BLaER1 (cell line): ENCODE results near the gene DSCAML1.
A peak's percentile ranks its signal among the peaks of the same experiment; 100 is the strongest.

Source experiments
- H3K27ac ChIP-seq: shearing (Covaris generic); formaldehyde crosslinking; 2 replicates; pipeline ENCODE4 v1.8.1; 2022
- H3K27me3 ChIP-seq: shearing (Covaris generic); formaldehyde crosslinking; 2 replicates; pipeline ENCODE4 v1.8.1; 2022
- H3K36me3 ChIP-seq: shearing (Covaris generic); formaldehyde crosslinking; 2 replicates; pipeline ENCODE4 v1.8.1; 2022
- H3K4me1 ChIP-seq: shearing (Covaris generic); formaldehyde crosslinking; 2 replicates; pipeline ENCODE4 v1.8.1; 2022
- H3K4me2 ChIP-seq: shearing (Covaris generic); formaldehyde crosslinking; 2 replicates; pipeline ENCODE4 v1.8.1; 2022
- H3K4me3 ChIP-seq: shearing (Covaris generic); formaldehyde crosslinking; 2 replicates; pipeline ENCODE4 v1.8.1; 2022
- H3K9ac ChIP-seq: shearing (Covaris generic); formaldehyde crosslinking; 2 replicates; pipeline ENCODE4 v1.8.1; 2022
- H3K9me3 ChIP-seq: shearing (Covaris generic); formaldehyde crosslinking; 2 replicates; pipeline ENCODE4 v1.8.1; 2022
- H4K20me1 ChIP-seq: shearing (Covaris generic); formaldehyde crosslinking; 2 replicates; pipeline ENCODE4 v1.8.1; 2022
- Cebpa-rat ChIP-seq: shearing (Covaris generic); IDR thresholded peaks from 2 replicates; pipeline ENCODE4 v1.8.1; 2022

Gene DSCAML1

GRCh38 chr11:117427356-117427874, 369.6 kb downstream of the DSCAML1 start:
- TF ChIP-seq Cebpa-rat, result no peak
- peaks cover 22% of the 10 kb centered on the region for H3K4me1 ChIP-seq
- no peak overlapping the region for H3K4me2 ChIP-seq
- no peak overlapping the region for H3K4me3 ChIP-seq
- H4K20me1 ChIP-seq, result no peaks in the 10 kb centered on the region
- H3K27ac ChIP-seq, result no peak overlapping the region
- H3K36me3 ChIP-seq, result no peaks in the 10 kb centered on the region
- no peaks in the 10 kb centered on the region for H3K9me3 ChIP-seq
- H3K27me3 ChIP-seq, result no peaks in the 10 kb centered on the region
- no peak overlapping the region for H3K9ac ChIP-seq

DNA sequence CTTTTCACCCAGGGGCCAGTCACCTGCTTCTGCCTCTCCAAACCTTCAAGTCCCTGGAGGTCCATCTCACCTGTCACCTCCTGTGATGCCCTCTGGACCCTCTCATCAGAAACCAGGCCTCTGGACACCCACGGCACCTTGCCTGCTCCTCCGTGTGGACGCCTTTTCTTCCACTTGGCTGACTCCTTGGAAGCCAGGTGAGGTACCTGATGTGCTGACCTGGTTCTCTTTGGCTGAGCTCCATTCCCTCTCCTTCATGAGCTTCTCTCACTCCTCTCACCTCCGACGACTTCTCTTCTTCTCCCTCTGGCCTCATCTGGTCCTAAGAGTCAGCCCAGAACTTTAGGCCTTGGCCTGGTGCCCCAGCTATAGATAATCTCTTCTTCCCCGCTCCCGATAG, 370.1 kb downstream of the DSCAML1 start:
- no peak overlapping the region for H3K27ac ChIP-seq
- no peak overlapping the region for H3K4me3 ChIP-seq
- H4K20me1 ChIP-seq, result no peaks in the 10 kb centered on the region
- TF ChIP-seq Cebpa-rat, result no peak
- H3K9ac ChIP-seq, result no peak overlapping the region
- no peaks in the 10 kb centered on the region for H3K9me3 ChIP-seq
- H3K36me3 ChIP-seq, result no peaks in the 10 kb centered on the region
- no peak overlapping the region for H3K4me2 ChIP-seq
- peaks cover 21% of the 10 kb centered on the region for H3K4me1 ChIP-seq
- H3K27me3 ChIP-seq, result no peaks in the 10 kb centered on the region

DNA sequence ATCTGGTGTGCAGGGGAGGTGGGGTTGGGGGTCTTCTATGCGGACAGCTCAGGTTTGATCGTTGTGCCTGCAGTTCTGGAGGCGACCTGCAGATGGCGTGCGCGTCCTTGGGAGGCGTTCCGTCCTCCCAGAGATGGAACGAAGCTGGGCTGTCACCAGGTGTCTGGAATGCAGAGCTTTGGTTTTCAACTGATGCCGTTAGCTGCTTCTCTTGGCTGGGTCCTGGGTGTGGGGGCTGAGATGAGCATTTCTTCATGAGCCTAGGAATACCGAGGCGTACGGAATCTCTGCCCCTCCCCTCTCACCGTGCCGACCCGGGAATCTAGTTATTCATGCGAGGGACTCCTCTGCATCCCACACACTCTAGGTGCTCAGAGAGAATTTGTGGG, 370.7 kb downstream of the DSCAML1 start:
- no peaks in the 10 kb centered on the region for H3K9me3 ChIP-seq
- H3K36me3 ChIP-seq, result no peaks in the 10 kb centered on the region
- TF ChIP-seq Cebpa-rat, result no peak
- peaks cover 14% of the 10 kb centered on the region for H3K4me1 ChIP-seq
- H3K27ac ChIP-seq, result no peak overlapping the region
- no peak overlapping the region for H3K4me3 ChIP-seq
- no peaks in the 10 kb centered on the region for H3K27me3 ChIP-seq
- H3K9ac ChIP-seq, result no peak overlapping the region
- no peaks in the 10 kb centered on the region for H4K20me1 ChIP-seq
- H3K4me2 ChIP-seq, result no peak overlapping the region

- TF ChIP-seq Cebpa-rat, result no peak
- no peaks in the 10 kb centered on the region for H4K20me1 ChIP-seq
These were observed 371.2 kb downstream of the DSCAML1 start for GRCh38 chr11:117425679-117426296.

GRCh38 chr11:117424781-117425180, 372.2 kb downstream of the DSCAML1 start:
- H3K27ac ChIP-seq, result no peak overlapping the region
- peaks cover 8% of the 10 kb centered on the region for H3K4me1 ChIP-seq
- TF ChIP-seq Cebpa-rat, result no peak
- H3K27me3 ChIP-seq, result no peaks in the 10 kb centered on the region
- H3K4me3 ChIP-seq, result no peak overlapping the region
- H4K20me1 ChIP-seq, result no peaks in the 10 kb centered on the region
- peak overlapping the region; percentile 30; the same call in 1 of the 2 replicates for H3K4me2 ChIP-seq
- no peak overlapping the region for H3K9ac ChIP-seq
- H3K36me3 ChIP-seq, result no peaks in the 10 kb centered on the region
- H3K9me3 ChIP-seq, result no peaks in the 10 kb centered on the region

More at GRCh38 chr11:117425679-117426296, 371.2 kb downstream of the DSCAML1 start:
- no peak overlapping the region for H3K4me2 ChIP-seq
- peaks cover 9% of the 10 kb centered on the region for H3K4me1 ChIP-seq
- no peak overlapping the region for H3K4me3 ChIP-seq
- H3K9me3 ChIP-seq, result no peaks in the 10 kb centered on the region
- H3K9ac ChIP-seq, result no peak overlapping the region
- no peak overlapping the region for H3K27ac ChIP-seq
- H3K36me3 ChIP-seq, result no peaks in the 10 kb centered on the region
- no peaks in the 10 kb centered on the region for H3K27me3 ChIP-seq

DNA sequence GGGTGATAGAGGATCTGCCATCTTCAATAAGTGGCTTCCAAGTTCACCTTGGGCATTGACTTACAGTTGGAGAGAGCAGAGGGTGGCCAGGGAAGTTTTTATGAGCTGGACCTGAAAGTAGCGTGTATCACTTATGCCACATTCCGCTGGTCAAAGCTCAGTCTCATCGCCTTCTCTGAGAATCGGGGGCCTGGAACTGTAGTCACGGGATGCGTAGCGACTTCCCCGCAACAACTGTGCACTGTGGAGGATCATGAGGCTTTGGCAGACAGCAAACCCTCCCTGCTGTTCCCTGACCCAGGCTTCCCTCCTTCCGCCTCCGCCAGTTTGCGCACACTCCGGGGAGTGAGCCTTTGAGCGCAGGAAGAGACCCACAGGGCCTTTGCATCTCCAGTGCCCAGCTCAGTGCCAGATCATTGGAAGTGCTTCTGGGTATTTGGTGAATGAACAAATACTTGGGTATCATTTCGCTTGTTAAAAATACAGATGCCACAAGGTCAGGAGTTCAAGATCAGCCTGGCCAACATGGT, 373.9 kb downstream of the DSCAML1 start:
- no peak for TF ChIP-seq Cebpa-rat
- Histone ChIP-seq H3K4me1 (peaks cover 8% of the 10 kb centered on the region), H3K4me3 (no peak overlapping the region)

DNA sequence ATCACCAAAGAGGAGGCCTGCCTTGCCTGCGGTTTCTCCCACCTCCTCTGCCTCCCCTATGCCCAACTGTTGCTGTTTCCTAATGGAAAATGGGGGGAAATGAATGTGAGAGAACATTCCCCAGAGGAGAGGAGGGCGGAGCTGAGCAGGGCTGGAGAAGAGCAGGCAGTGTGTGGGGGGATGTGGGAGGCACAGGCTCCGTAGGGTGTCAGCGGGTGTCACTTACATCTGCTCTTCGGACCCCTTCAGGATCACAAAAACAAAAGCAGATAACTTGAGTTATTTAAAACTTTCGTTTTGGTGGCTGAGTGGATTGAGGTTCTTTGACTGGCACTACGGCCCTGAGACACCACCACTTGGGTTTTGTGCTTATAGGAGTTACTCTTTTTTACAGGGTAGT, 375.5 kb downstream of the DSCAML1 start:
- Histone ChIP-seq H4K20me1 (no peaks in the 10 kb centered on the region), H3K9me3 (no peaks in the 10 kb centered on the region), H3K9ac (no peak overlapping the region), H3K27ac (no peak overlapping the region), H3K4me1 (peaks cover 8% of the 10 kb centered on the region), H3K4me3 (no peak overlapping the region), H3K4me2 (no peak overlapping the region), H3K36me3 (no peaks in the 10 kb centered on the region), H3K27me3 (no peaks in the 10 kb centered on the region)
- TF ChIP-seq Cebpa-rat, result no peak

More for the DNA sequence above, 373.9 kb downstream of the DSCAML1 start:
- no peaks in the 10 kb centered on the region for H3K36me3 ChIP-seq
- H3K4me2 ChIP-seq, result no peak overlapping the region
- H3K27me3 ChIP-seq, result no peaks in the 10 kb centered on the region
- H3K9me3 ChIP-seq, result no peaks in the 10 kb centered on the region
- no peak overlapping the region for H3K27ac ChIP-seq
- H3K9ac ChIP-seq, result no peak overlapping the region
- H4K20me1 ChIP-seq, result no peaks in the 10 kb centered on the region

- no peak for TF ChIP-seq Cebpa-rat
- H3K9ac ChIP-seq, result no peak overlapping the region
- no peak overlapping the region for H3K4me2 ChIP-seq
- H3K4me1 ChIP-seq, result peaks cover 8% of the 10 kb centered on the region
- H3K27me3 ChIP-seq, result no peaks in the 10 kb centered on the region
- no peaks in the 10 kb centered on the region for H4K20me1 ChIP-seq
- no peak overlapping the region for H3K4me3 ChIP-seq
- no peak overlapping the region for H3K27ac ChIP-seq
- H3K9me3 ChIP-seq, result no peaks in the 10 kb centered on the region
- H3K36me3 ChIP-seq, result no peaks in the 10 kb centered on the region
These were observed 376.0 kb downstream of the DSCAML1 start for GRCh38 chr11:117421041-117421440.

DNA sequence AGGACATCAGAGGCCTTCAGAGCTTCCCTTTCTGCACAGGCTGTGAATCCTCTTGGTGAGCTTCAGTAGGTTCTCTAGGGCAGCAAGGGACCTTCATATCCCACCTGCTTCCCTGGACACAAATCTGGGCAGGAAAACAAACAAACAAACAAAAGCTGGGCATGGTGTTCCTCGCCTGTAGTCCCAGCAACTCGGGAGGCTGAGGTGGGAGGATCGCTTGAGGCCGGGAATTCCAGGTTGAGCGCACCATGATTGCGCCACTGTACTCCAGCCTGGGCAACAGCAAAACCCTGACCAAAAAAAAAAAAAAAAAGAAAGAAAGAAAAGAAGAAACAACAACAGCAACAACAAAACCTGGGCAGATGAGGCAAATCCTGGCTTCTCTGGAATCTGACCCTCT, 376.4 kb downstream of the DSCAML1 start:
- Histone ChIP-seq H3K4me1 (peaks cover 8% of the 10 kb centered on the region), H3K9me3 (no peaks in the 10 kb centered on the region), H3K27me3 (no peaks in the 10 kb centered on the region), H3K36me3 (no peaks in the 10 kb centered on the region), H3K9ac (no peak overlapping the region), H3K27ac (no peak overlapping the region), H3K4me3 (no peak overlapping the region), H3K4me2 (no peak overlapping the region), H4K20me1 (no peaks in the 10 kb centered on the region)
- no peak for TF ChIP-seq Cebpa-rat

- Histone ChIP-seq H3K4me2 (no peak overlapping the region), H3K27ac (no peak overlapping the region), H3K4me3 (no peak overlapping the region), H3K36me3 (no peaks in the 10 kb centered on the region), H3K9ac (no peak overlapping the region), H3K9me3 (no peaks in the 10 kb centered on the region), H4K20me1 (no peaks in the 10 kb centered on the region), H3K27me3 (no peaks in the 10 kb centered on the region), H3K4me1 (peaks cover 8% of the 10 kb centered on the region)
- TF ChIP-seq Cebpa-rat, result no peak
These were observed 376.9 kb downstream of the DSCAML1 start for GRCh38 chr11:117420143-117420485.
